NCI-H82 treated with DMSO at 0.1 percent for 48 hours (cell line): ENCODE results near the gene ROBO4.
A peak's percentile ranks its signal among the peaks of the same experiment; 100 is the strongest.

Experiments
- DNase-seq: peaks from one replicate; lab custom pipeline; 2025; ENCODE audit not compliant: unreplicated experiment; lab: John Stamatoyannopoulos, UW

The ROBO4 gene

DNA sequence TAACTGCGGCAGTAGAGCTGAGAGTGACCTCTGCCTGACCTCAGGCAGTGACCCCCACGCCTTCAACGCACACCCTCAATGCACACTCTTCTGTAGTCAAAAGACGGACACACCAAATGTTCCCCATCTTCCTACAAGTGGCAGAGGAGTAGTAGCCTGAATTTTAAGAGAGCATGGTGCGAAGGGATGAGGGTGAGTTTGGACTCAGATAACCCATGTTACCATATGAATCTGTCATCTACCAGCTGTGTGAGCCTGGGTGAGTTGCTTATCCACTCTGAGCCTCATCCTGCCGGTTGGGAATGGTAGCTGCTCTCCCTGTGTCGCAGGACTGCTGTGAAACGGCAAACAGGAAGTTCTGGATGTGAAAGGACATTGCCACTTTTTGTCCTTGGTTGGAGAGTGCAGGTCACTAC lies 53.0 kb downstream of the ROBO4 start:
- DNase-seq, result no peak

- DNase-seq, result no peak
These were observed 54.1 kb downstream of the ROBO4 start for GRCh38 chr11:124843616-124843910.

DNA sequence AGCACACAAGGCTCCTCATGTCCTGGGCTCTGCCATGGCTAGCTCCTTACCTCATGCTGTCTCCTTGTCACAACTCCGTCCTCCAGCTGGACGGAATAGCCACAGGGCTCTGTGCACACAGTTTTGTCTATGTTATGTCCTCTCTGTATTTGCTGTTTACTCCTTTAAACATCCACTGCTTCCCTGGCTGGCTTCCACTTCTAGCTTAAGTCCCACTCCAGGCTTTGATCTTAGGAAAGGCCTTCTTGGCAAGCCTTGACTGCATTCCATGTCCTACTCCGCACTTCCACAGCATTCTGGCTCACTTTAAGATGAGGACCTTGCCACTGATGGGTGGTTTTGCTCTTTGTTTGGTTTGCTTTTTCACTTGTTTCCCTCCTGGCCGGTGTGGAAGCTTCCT lies 55.4 kb downstream of the ROBO4 start:
- no peak for DNase-seq

DNA sequence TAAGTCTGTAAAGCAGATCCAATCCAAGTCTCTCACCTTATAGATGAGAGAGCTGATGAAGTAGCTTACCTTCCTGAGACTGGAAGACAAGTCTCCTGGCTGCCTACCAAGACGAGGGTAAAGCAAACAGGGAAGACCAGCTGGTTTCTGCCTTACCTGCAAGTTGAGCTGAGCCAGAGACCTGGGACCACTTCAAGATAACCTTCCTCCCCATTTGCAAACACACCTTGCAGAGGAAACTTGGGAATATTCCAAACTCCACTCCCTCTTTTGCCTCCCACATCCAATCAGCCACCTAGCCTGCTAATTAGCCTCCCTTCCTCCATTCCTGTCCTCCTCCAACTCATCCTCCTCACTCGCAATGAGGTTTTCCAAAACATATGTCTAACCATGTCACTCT lies 55.8 kb downstream of the ROBO4 start:
- no peak for DNase-seq

DNA sequence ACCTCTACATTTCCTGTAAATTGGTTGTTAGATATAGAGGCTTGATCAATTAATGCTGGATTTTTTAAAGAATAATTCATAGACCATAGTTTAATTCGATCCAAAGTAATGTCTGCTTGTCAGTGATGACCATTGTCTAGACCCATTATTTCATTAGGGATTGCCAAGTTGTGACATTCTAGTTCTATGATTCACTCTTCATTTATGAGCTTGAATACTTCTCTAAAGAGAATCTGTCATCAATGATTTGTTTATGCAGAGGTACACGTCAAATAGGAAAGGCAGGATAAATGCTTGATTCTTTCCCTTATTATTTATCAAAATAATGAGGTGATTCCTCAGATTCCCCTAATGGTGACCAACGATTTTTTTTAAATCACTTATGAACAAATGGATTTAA lies 56.5 kb downstream of the ROBO4 start:
- no peak for DNase-seq

GRCh38 chr11:124840666-124841065 lies 57.0 kb downstream of the ROBO4 start:
- DNase-seq, result no peak

GRCh38 chr11:124839972-124840621 lies 57.6 kb downstream of the ROBO4 start:
- no peak for DNase-seq

DNA sequence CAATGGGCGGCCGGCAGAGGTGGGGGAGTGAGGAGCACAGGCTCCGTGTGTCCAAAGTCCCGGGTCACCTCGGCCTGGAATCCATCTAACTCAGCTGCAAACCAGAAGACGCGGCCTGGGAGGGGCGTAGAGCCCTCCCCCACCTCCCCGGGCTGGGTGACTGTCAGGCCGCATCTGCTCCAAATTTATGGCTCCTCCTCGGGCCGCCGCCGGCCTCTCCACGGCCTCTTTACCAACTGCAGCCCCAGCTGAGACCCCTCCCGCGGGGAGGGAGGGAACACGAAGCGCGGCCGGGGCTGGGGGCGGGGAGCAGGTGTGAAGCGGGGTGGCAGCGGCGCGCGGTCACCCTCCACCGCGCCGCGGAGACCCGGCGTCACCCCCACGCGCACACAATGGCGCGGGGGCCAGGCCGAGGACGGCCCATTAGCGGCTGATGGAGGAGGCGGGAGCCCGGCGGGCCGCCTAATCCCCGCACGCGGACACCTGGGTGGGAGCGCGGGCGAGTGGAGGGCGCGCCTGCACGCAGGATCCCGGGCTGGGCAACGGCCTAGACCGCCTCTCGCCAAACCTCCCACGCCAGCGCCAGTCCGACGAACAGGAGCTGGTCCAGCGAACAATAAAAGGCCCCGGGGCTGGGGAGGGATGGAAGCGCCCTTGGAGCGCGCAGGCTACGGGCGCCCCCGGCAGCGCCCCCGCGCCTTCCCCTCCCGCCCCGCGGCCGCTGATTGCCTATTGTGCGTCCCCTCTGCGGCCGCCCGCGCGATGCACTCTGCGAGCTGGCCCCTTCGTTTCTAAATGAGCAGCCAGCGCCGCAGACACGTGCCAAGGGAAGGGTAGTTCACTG lies 58.3 kb downstream of the ROBO4 start:
- no peak for DNase-seq

DNA sequence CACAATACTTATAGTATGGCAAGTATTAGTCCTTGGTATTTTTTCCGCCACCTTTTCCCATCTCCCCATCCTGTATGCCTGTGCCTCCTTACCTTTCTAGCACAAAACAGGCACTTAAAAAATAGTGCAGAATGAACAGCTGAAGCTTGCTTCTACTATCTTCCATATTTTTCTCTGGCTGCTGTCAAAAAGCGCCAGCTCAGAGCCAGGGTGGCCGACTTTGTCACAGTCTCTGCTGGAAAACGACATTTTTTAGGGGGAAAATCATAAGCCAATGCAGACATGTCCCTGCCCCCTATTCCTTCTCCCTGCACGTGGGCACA lies 58.9 kb downstream of the ROBO4 start:
- no peak for DNase-seq

DNA sequence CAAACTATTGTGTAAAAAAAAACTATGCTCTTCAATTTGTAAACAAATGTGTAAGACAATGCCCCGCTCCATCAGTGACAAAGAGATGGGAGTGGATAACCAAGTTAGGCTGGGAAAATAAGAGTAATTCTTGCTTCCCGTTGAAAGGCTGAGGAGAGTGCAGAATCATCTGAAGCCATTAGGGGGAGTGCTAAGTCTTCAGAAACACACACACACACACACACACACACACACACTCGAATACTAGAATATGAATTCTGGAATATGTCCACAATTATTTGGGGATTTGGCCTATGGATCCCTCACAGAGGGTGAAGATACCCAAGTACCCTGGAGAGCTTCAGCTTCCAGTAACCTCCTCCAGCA lies 60.2 kb downstream of the ROBO4 start:
- peak; percentile 71 for DNase-seq

- no peak for DNase-seq
These were observed 61.7 kb downstream of the ROBO4 start for GRCh38 chr11:124835918-124836317.

- no peak for DNase-seq
These were observed 63.0 kb downstream of the ROBO4 start for GRCh38 chr11:124834526-124835180.
